Measurements from ENCODE around the gene SLC13A2.
"Not testable (repeated sequence)": the region's sequence is repeated elsewhere in the genome, so short reads cannot be mapped to it uniquely, and the experiment has no call there.

SLC13A2 gene

DNA sequence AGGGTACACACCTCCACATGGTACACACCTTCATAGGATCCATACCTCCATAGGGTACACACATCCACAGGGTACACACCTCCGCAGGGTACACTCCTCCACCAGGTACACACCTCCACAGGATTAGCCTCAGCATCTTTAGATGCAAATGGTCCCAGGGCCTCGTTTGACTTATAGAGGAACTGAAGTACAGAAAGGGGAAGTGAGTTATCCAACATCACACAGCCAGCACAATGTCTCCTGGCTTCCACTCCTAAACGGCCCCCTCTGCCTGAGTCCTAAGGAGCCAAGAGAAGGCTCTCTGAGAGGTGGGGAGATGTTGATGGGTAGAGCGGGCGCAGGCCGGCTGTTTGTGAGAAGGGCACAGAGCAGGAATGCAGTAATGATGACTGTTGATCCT, 44.7 kb downstream of the SLC13A2 start:
- no peak for DNase-seq (ENCODE audit: low spot score)

DNA sequence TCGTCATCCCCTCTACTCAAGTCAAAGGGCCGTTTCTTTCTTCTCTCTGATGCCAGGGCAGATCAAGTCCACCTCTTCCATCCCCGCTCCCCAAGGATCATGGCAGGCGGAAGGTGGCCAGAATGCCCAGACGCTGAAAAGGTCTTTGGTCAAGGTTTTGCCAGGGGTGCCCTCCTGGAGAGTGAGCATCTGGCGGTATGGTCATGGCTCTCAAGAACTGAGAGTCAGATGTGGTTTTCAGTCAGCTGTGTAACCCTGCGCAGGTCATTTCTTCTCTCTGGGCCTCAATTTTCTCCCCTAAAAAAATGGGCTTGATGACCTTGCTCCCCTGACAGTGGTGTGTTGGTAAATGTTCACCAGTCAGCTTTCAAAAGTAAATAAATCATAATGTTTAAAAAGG, 45.1 kb downstream of the SLC13A2 start:
- DNase-seq (ENCODE audit: low spot score): no peak

DNA sequence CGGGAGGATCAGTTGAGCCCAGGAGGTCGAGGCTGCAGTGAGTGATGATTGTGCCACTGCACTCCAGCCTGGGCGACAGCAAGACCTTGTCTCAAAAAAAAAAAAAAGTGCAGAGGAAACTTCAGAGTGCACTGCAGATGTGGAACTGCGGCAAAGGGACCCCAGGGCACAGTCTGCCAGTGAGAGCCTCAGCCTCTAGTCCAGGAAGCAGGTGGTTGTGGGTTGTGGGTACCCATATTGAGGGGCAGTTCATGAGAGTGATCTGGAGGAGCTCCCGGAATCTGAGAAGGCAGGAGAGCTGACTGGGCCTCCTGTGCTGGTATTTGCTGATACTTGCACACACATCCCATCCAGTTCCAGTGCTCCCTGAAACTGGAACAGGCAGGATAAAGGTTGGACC, 45.8 kb downstream of the SLC13A2 start:
- DNase-seq (ENCODE audit: low spot score): no peak

DNA sequence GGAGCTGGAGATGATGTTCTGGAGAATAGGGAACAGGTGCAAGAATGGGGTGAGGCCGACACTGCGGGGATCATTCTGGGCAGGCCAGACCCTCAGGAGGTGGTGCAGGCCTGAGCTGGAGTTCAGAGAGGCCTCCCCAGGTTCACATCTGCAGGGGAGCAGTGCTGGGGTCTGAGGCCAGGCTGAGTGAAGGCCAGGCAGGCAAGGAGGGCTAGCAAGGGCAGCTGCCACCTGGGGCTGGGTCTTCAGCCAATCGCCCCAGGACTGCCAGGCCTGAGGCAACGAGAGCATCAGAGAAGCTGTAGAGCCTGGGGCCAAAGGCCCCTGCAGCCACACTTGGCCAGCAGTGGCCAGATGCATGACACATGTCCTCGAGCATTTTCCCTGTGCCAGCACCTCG, 47.2 kb downstream of the SLC13A2 start:
- no peak for DNase-seq (ENCODE audit: low spot score)

DNA sequence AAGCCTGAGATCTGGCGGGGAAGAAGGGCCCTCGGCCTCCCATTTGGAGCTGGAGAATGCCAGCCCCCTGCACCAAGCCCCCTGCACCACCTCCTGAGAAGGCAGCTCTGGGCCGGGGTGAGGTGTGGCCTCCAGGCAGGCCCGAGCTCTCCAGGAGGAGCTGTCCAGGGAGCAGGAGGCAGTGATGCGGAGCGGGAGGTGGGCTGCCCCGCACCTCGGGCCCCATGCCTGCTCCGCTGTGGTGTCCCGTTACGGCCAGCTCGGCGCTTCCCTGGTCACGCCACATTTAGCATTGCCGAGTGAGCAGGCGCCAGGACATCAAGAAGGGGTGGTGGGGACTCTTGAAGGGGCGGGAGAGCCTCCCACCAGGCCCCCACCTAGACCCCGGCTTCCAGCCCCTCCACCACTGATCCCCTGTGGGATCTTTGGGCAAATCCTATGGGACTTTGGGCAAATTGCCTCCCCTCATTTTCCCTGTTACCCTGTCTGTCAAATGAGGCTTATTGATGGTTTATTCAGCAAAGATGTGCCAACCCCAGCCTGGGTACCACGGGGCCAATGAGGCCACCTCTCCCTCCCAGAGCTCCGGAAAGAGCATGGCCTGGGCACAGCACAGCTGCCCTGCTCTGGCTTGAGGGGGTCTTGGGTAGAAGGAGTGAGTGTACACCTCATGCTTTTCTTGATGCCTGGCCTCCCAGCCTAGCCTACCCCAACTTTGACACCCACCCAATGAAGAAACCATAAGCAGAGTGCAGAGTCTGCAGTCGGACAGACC, 48.1 kb downstream of the SLC13A2 start:
- DNase-seq (ENCODE audit: low spot score): no peak

DNA sequence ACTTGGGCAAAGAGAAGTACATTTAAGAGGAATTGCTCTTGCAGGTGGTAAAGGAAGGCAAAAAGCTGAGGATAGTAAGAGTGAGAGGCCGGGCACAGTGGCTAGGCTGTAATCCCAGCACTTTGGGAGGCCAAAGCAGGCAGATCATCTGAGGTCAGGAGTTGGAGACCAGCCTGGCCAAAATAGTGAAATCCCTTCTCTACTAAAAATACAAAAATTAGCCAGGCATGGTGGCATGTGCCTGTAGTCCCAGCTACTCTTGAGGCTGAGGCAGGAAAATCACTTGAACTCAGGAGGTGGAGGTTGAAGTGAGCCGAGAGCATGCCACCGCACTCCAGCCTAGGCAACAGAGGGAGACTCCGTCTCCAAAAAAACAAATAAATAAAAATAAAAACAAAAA, 48.8 kb downstream of the SLC13A2 start:
- DNase-seq (ENCODE audit: low spot score): not testable (repeated sequence)

DNA sequence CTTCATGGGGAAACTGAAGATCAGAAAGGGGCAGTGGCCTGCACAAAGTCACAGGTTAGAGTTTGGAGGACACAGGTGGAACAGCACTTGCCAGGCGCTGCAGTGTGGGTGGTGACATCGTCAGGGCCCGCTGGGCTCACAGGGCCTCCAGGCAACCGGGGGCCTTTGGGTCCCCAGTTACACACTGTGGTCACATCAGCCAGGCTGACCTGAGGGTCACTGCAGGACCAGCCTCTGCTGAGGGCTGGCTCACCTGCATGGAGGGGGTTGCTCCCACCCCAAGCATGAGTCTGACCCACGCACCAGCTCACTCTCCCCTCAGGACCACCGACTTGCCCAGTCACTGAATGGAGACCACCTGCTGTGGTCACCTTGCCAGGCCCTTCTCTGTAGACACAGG, 49.7 kb downstream of the SLC13A2 start:
- DNase-seq (ENCODE audit: low spot score): no peak

DNA sequence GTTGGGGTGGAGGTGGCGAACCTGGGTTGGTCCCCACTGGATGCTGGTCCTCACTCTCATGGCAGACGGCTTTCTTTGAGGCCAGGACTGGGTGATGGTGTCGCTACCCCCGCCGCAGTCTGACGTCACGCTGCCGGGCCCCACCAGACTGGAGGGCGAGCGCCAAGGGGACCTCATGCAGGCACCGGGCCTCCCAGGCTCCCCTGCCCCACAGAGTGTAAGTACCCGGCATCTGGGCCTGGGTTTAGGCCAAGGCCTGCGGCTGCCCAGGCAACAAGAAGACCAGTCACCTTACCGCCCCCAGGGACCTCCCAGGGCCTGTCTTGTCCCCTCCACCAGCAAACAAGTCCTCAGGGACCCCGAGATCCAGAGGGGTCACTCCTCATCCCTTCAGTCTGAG, 50.4 kb downstream of the SLC13A2 start:
- DNase-seq (ENCODE audit: low spot score): no peak

DNA sequence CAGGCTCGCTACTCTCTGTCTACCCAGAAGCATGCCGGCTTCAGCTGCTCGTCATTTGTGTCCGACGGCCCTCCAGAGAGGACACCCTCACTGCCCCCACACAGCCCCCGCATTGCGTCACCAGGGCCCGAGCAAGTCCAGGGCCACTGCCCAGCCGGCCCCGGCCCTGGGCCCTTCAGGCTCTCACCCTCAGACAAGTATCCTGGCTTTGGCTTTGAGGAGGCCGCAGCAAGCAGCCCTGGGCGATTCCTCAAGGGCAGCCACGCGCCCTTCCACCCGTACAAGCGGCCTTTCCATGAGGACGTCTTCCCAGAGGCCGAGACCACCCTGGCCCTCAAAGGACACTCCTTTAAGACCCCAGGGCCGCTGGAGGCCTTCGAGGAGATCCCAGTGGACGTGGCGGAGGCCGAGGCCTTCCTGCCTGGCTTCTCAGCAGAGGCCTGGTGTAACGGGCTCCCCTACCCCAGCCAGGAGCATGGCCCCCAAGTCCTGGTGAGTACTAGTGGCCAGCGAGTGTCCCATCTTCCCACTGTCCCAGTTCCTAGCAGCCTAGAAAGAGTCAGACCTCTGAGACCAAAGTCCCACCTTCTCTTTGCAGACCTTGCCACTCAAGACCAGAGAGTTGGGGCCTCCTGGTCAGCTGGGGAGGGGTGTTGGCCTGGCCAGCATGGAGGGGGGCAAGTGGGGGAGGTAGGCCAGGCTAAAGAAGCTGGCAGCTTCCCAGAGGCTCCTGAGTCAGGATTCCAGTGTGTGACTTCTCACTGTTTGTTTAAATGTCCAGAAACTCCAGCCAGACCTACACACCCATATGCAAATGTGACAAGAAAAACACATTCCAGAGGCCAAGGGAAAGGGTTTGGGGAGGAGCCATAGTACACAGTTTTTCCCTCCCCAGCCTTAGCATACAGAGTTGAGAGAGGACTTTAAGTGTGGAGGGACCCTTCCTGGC, 51.3 kb downstream of the SLC13A2 start:
- no peak for DNase-seq (ENCODE audit: low spot score)

DNA sequence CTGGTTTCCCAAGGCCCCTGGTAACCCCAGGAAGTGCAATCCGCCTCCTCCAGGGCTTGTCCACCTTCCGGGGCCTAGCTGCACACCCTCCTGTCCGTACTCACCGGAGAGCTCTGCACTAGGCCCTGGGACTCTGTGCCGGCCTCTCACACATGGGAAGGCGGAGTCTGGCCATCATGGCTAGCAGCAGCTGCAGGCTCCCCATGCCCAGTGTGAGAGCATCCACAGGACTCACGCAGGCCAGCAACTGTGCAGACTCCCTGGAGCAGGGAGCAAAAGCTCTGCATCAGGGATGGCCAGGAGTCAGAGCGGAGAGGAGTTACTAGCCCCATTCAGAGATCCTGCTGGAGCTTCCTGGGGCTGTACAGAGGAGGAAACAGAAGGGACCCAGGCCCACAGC, 52.9 kb downstream of the SLC13A2 start:
- DNase-seq (ENCODE audit: low spot score): no peak

DNA sequence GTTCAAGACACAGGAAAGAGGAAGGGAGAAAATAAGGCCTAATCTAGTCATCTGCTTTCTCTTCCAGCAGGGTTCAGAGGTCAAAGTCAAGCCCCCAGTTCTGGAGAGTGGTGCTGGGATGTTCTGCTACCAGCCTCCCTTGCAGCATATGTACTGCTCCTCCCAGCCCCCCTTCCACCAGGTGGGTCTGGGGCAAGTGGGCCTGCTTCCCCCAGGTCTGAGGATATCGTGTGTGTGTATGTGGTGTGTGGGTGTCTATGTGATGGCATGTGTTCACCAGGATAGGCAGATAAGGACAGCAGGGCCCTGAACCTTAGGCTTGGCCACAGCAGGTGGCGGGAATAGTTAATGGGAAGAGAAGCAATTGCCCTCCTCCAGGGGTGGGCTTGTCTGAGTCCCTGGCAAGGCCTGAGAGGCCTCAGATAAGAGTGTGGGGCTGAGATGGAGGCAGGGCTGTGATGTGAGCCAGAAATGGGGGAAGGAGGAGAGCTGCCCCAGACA, 53.8 kb downstream of the SLC13A2 start:
- DNase-seq (ENCODE audit: low spot score): no peak

DNA sequence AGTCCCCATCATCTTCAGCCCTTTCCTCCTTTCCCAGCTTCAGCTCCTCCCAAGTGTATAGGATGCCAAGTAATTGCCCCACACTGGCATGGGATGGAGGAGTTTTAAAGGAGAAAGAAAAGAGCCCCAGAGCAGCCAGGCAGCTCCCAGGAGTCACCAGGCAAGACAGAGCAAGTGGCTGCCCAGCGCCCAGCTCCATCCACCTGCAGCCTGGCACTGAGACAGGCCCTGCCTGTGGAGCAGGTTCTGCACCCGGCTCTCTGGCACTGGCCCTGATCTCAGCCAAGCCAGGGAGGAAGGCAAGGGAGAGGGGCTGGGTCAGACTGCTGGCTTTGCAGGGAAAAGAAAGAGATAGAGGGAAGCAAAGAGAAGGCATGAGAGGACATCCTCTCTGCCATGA, 54.4 kb downstream of the SLC13A2 start:
- DNase-seq (ENCODE audit: low spot score): no peak

DNA sequence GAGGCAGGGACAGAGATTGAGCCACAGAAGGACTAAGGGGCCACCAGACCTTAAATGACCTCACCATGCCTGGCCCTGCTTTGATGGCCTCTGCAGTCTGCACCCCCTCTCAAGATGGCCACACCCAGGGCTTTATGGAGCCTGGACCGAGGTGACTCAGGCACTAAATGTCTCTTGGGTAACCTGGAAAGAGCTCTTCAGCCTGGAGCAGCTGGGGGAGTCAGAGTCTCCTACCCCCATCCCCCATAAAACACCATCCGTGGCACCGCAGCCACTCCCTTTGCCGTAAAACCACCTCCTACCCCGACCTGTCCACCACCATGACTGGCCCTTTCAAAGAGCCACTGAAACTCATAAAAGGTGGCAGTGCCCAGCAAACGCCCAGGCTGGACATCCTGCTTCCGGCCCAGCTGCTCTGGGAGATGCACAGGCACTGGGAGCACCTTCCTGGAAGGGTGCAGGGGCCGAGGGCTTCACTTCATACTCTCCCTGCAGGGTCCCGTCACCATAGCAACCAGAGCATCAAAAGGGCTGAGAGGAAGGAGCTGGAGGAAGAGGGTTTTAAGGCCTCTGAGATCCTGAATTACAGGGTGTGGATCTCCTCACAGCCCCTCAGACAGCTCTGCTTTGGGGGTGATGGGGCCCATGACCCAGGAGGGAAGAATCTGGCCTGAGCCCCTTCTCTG, 55.0 kb downstream of the SLC13A2 start:
- no peak for DNase-seq (ENCODE audit: low spot score)

DNA sequence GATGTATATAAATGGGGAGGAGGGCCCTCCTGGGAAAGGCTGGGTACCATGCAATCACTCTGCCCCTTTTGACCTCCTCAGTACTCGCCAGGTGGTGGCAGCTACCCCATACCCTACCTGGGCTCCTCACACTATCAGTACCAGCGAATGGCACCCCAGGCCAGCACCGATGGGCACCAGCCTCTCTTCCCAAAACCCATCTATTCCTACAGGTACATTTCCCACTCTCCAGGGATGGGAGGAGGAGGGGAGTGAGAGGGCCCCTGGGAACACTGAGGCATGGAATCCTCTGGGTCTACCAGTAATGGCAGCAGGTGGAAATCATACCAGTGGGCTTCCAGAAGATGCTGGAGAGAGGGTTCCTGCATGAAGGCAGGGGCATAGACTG, 55.6 kb downstream of the SLC13A2 start:
- DNase-seq (ENCODE audit: low spot score): no peak

DNA sequence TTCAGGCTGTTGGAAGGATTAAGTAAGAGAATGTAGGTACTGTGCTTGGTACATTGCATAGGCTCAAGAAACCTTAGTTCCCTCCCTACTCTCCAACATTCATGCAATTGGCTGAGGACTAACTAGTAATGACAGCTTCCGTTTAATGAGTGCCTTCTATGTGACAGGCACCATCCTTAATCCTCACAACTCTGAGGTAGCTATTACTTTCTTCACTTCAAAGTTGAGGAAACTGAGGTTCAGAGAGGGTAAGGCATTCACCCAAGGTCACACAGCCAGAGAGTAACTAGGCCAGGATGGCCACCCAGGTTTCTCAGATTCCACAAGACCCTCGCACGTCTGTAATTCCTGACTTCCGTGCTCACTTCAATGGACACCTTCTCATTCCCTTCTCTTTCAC, 56.8 kb downstream of the SLC13A2 start:
- DNase-seq (ENCODE audit: low spot score): no peak

DNA sequence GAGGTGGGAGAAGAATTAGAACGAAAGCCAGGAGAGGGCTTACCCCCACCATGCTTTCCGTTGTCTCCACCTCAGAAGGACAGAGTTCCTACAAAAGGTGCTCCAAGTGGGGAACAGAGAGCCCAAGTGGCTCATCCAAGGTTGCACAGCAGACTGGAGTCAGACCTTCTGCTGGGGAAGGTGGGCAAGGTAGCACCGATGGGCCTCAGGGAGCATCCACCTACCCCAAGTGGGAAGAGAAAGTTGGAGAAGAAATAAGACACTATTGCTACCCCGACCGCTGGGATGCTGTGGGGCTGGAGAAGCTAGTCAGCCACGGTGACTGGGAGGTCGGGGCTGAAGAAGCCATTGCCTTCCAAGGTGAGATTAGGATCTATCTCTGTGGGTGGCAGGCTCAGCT, 57.5 kb downstream of the SLC13A2 start:
- no peak for DNase-seq (ENCODE audit: low spot score)

DNA sequence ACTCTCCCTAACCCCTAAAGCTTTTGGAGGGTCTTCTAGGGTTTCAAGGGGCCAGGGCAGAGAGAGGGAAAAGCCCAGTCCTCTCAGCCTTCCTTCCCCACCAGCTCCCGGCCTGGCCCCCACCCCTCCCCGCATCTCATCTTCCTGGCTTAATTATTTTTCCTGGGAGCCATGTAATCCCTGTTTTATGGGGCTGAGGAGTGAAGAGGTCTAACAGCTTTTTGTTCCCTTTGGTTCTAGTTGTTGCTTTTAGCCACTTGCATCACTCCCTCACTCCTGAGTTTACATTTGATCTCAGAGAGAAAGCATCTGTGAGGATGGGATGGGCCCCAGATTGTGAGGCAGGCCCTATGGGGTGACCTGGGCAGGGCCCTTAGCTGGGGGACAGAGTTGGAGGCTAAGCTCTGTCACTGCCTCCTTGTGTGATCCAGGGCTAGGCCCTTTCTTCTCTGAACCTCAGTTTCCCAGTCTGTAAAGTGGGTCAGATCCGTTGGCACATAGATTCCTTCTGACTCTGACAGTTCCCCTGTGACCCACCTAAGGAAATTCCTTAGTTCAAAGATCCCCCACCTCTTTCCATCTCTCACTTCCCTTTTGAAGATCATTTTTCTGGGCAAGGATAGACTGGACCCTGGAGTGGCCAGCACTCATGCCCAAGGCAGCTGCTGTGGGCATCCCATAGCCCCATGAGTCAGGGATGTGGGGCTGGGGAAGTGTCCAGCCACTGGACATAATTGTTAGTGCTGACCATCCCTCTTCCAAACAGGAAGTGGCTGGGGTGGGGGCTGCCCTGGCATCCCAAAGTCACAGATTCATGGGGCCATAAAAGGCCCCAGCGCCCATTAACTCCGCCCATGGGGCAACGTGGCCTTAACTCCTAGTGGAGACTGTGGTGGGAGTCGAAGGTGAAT, 58.9 kb downstream of the SLC13A2 start:
- DNase-seq (ENCODE audit: low spot score): no peak

DNA sequence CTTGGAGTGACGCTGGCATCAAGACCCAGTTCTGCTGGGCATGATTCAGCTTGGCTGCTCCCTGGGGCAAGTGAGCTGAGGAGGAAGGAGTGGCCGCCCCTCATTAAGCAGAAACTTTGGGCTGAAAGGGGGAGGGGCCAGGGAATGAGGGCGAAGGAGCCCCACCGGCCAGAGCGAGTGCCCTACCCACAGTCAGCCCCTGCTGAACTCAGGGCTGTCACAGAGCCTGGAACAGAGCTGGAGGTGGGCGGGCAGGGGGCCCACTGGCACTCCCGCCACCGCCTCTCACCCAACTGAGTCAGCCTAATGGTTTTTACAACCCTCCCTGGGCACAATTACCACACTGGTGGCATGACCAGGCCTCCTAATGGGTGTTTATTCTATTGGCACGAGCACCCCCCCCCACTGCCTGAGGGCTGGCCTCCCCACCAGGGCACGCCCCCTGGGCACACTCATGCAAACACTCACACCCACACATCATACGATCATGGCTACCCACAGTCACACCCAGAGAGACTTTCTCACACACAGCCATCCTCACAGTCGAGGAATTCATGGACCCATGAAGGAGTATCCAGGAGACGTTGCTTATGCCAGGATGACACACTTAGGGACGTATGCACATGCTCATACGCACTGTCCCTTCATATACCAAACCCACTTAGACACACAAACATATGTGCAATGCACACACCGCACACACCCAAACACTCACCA, 59.8 kb downstream of the SLC13A2 start:
- no peak for DNase-seq (ENCODE audit: low spot score)

DNA sequence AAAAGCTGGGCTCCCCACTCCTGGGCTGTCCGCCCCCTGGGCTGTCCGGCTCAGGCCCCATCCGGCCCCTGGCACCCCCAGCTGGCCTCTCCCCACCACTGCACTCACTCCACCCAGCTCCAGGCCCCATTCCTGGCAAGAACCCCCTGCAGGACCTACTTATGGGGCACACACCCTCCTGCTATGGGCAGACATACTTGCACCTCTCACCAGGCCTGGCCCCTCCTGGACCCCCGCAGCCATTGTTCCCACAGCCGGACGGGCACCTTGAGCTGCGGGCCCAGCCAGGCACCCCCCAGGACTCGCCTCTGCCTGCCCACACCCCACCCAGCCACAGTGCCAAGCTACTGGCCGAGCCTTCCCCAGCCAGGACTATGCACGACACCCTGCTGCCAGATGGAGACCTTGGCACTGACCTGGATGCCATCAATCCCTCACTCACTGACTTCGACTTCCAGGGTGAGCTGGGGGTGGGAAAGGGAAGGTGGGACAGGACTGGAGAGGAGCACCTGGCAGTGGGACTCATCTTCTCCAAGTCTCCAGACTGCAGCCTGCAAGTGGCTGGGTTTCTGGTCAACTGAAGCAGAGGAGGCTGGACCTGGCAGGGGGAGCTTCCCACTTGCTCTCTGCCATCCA, 61.4 kb downstream of the SLC13A2 start:
- DNase-seq (ENCODE audit: low spot score): no peak

DNA sequence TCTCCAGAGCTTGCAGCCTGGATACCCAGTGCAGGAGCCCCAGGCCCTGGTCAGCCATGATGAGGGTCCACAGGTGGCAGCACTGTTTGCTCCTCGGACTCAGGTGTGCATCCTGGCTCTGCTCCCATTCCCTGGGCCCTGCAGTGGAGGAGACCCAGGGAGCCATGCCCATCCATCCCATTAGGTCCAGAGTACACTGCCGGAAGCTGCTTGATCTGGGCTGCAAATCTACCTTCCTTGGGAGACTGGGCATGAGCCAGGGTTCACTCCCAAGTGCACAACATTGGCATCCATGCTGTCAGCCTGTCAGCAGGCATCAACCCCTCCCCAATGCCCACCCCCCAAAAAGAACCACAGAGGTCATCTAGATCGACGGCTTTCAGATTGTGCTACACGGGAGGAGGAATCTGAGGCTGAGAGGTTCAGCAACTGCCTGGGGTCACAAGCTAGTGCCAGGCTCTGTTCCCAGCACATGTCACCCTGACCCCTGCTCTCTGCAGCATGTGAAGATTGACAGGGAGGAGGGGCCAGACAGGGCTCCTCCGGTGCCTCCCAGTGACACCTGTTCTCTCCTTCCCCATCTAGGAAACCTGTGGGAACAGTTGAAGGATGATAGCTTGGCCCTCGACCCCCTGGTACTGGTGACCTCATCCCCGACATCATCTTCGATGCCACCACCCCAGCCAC, 63.2 kb downstream of the SLC13A2 start:
- no peak for DNase-seq (ENCODE audit: low spot score)
